Astrocyte (in vitro differentiated cells and primary cell): ENCODE measurements around the gene GRM4. TPM values are rescaled to one million over a fixed set of nuclear protein-coding genes. Genes with fewer than 3 reads are reported as not detected.

ENCODE experiments used
- DNase-seq: peaks from one replicate; pipeline ENCODE4 v3.0.0-alpha.2; 2010; ENCODE audit warnings: low read depth
- FAIRE-seq: peaks from 2 replicates; lab custom pipeline; 2011; peaks lifted over from hg19 to GRCh38; lab: Jason Lieb, UNC
- H2AFZ ChIP-seq: 2 replicates; pipeline ENCODE4 v1.6.0; 2012; ENCODE audit warnings: low read depth, low read length, inconsistent platforms
- H3K27ac ChIP-seq: 2 replicates; pipeline ENCODE4 v1.5.1; 2011; ENCODE audit warnings: low read depth, low read length, inconsistent platforms
- H3K27me3 ChIP-seq: 2 replicates; pipeline ENCODE4 v1.6.0; 2011; ENCODE audit warnings: low read length, inconsistent platforms; ENCODE audit not compliant: insufficient read depth
- H3K36me3 ChIP-seq: 2 replicates; pipeline ENCODE4 v1.5.1; 2011; ENCODE audit warnings: low read length, inconsistent platforms; ENCODE audit not compliant: insufficient read depth
- H3K4me1 ChIP-seq: 2 replicates; pipeline ENCODE4 v1.5.1; 2011; ENCODE audit warnings: low read length, inconsistent platforms; ENCODE audit not compliant: insufficient read depth
- H3K4me2 ChIP-seq: 2 replicates; pipeline ENCODE4 v1.6.0; 2012; ENCODE audit warnings: low read length, inconsistent platforms
- H3K4me3 ChIP-seq: 2 replicates; pipeline ENCODE4 v1.5.1; 2011; ENCODE audit warnings: low read depth, mild to moderate bottlenecking, low read length, inconsistent platforms; ENCODE audit not compliant: insufficient read depth
- H3K79me2 ChIP-seq: 2 replicates; pipeline ENCODE4 v1.6.0; 2012; ENCODE audit warnings: mild to moderate bottlenecking, low read length, inconsistent platforms; ENCODE audit not compliant: insufficient read depth
- H3K9ac ChIP-seq: 2 replicates; pipeline ENCODE4 v1.6.0; 2012; ENCODE audit warnings: mild to moderate bottlenecking, low read length, inconsistent platforms
- H3K9me3 ChIP-seq: 2 replicates; pipeline ENCODE4 v1.5.1; 2012; ENCODE audit warnings: low read depth, mild to moderate bottlenecking, low read length, inconsistent platforms; ENCODE audit not compliant: insufficient read depth
- H4K20me1 ChIP-seq: 2 replicates; pipeline ENCODE4 v1.6.0; 2012; ENCODE audit warnings: low read length, inconsistent platforms; ENCODE audit not compliant: insufficient read depth
- H3K27ac Mint-ChIP-seq: one replicate; pipeline ENCODE4 v1.8.0; 2021; ENCODE audit warnings: mild to moderate bottlenecking, mixed read lengths; ENCODE audit not compliant: unreplicated experiment
- H3K27me3 Mint-ChIP-seq: one replicate; pipeline ENCODE4 v1.8.0; 2021; ENCODE audit warnings: low read depth, mixed read lengths; ENCODE audit not compliant: unreplicated experiment
- H3K36me3 Mint-ChIP-seq: one replicate; pipeline ENCODE4 v1.8.0; 2021; ENCODE audit warnings: low read depth, mixed read lengths; ENCODE audit not compliant: unreplicated experiment
- H3K4me1 Mint-ChIP-seq: one replicate; pipeline ENCODE4 v1.8.0; 2021; ENCODE audit warnings: low read depth, mixed read lengths; ENCODE audit not compliant: unreplicated experiment
- H3K4me3 Mint-ChIP-seq: one replicate; pipeline ENCODE4 v1.8.0; 2021; ENCODE audit warnings: mild to moderate bottlenecking, moderate library complexity, mixed read lengths; ENCODE audit not compliant: unreplicated experiment
- H3K9me3 Mint-ChIP-seq: one replicate; pipeline ENCODE4 v1.8.0; 2021; ENCODE audit warnings: mild to moderate bottlenecking, mixed read lengths; ENCODE audit not compliant: unreplicated experiment
- CTCF ChIP-seq: IDR thresholded peaks from 2 replicates; pipeline ENCODE4 v1.5.1; 2011; ENCODE audit warnings: low read depth, mild to moderate bottlenecking, inconsistent platforms, low read length, moderate library complexity; ENCODE audit not compliant: insufficient read depth
- EZH2 ChIP-seq: IDR thresholded peaks from 2 replicates; pipeline ENCODE4 v1.6.1; 2012; ENCODE audit warnings: mild to moderate bottlenecking, low read length, inconsistent platforms; ENCODE audit not compliant: insufficient read depth
- total RNA-seq: library from RNA; stranded (reverse); gene quantifications from 2 replicates; pipeline ENCODE4 v1.2.1, GENCODE V29; 2021

Gene GRM4
- total RNA-seq, 1 donor from 2014 or later = 0.30 TPM

DNA sequence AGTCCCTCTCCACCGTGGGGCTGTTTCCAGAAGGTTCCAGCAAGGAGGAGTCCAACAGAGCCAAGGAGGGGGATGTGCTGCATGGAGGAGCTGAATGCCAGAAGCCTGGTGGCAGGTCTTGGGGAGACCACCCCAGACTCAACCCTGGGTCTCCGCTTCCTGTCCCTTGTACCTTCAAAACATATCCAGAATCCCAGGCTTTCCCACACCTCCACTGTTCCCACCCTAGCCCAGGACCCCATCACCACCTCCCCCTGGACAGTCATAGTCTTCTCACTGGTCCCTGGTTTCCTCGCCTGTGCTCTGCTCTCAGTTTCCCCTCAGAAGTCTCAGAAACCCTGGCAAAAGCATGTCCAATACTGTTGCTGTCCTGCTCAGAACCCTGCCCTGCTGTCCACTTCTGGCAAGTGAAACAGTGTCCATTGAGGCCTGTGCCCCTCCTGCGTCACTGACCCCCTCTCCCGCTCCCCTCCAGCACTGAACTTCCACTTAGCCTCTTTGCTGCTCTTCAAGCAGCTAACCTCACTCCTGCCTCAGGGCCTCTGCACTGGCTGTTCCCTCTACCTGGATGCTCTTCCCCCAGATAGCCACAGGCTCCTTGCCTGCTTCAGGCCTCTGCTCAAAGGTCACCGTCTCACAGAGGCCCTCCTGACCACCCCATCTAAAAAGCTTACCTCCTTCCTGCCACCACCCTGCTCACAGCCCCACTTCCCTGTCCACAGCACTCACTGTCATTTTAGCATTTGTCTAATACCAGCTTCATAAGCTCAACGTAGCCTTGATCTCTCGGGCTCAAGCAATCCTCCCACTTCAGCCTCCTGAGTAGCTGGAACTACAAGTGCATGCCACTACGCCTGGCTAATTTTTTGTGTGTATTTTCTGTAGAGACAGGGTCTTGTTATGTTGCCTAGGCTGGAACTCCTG, 169.2 kb downstream of the GRM4 start:
- Histone ChIP-seq H3K4me1 (no peaks in the 10 kb centered on the region), H3K27ac (no peak overlapping the region), H3K79me2 (no peaks in the 10 kb centered on the region), H4K20me1 (no peaks in the 10 kb centered on the region), H3K4me3 (no peak overlapping the region), H3K4me2 (no peak overlapping the region), H3K9ac (no peak overlapping the region), H3K9me3 (no peaks in the 10 kb centered on the region), H2AFZ (no peak overlapping the region), H3K36me3 (no peaks in the 10 kb centered on the region), H3K27me3 (peaks cover 22% of the 10 kb centered on the region)
- TF ChIP-seq EZH2 (no peak), CTCF (no peak)
- no peak overlapping the region for H3K27ac Mint-ChIP-seq
- H3K4me3 Mint-ChIP-seq = peak overlapping the region; percentile 43
- DNase-seq = no peak
- no peak for FAIRE-seq
- peaks cover 5% of the 10 kb centered on the region for H3K9me3 Mint-ChIP-seq
- peaks cover 41% of the 10 kb centered on the region for H3K27me3 Mint-ChIP-seq
- H3K36me3 Mint-ChIP-seq = no peaks in the 10 kb centered on the region
- H3K4me1 Mint-ChIP-seq = no peaks in the 10 kb centered on the region

- Mint-ChIP-seq H3K27me3 (peaks cover 41% of the 10 kb centered on the region), H3K9me3 (peaks cover 5% of the 10 kb centered on the region)
Observed at GRCh38 chr6:33975661-33976436, 170.0 kb downstream of the GRM4 start.

More at GRCh38 chr6:33975661-33976436, 170.0 kb downstream of the GRM4 start:
- Histone ChIP-seq H3K9ac (no peak overlapping the region), H3K4me2 (no peak overlapping the region), H3K27ac (no peak overlapping the region), H4K20me1 (no peaks in the 10 kb centered on the region), H3K9me3 (no peaks in the 10 kb centered on the region), H3K79me2 (no peaks in the 10 kb centered on the region), H3K4me3 (no peak overlapping the region), H3K27me3 (peaks cover 22% of the 10 kb centered on the region), H3K4me1 (no peaks in the 10 kb centered on the region), H3K36me3 (no peaks in the 10 kb centered on the region), H2AFZ (no peak overlapping the region)
- peak; percentile 31 for TF ChIP-seq EZH2
- TF ChIP-seq CTCF = no peak
- H3K36me3 Mint-ChIP-seq = no peaks in the 10 kb centered on the region
- H3K4me1 Mint-ChIP-seq = no peaks in the 10 kb centered on the region
- no peak overlapping the region for H3K4me3 Mint-ChIP-seq
- FAIRE-seq (no peak), DNase-seq (no peak)
- no peak overlapping the region for H3K27ac Mint-ChIP-seq
